ENCODE data around the gene SCGB1C2.
"Not testable (repeated sequence)": the region's sequence is repeated elsewhere in the genome, so short reads cannot be mapped to it uniquely, and the experiment has no call there.

SCGB1C2 gene

GRCh38 chr17:149231-149630, 11.9 kb downstream of the SCGB1C2 start:
- DNase-seq, result no peak

- DNase-seq, result no peak
Measured at GRCh38 chr17:149897-150584, 12.7 kb downstream of the SCGB1C2 start.

GRCh38 chr17:151004-151403, 13.6 kb downstream of the SCGB1C2 start:
- DNase-seq, result no peak

- DNase-seq, result no peak
Measured at GRCh38 chr17:151886-152859, 14.8 kb downstream of the SCGB1C2 start.

GRCh38 chr17:152860-153420, 15.6 kb downstream of the SCGB1C2 start:
- no peak for DNase-seq

- no peak for DNase-seq
Measured at GRCh38 chr17:153851-154250, 16.5 kb downstream of the SCGB1C2 start.

- no peak for DNase-seq
Measured at GRCh38 chr17:155576-155975, 18.2 kb downstream of the SCGB1C2 start.

- DNase-seq, result no peak
Measured at GRCh38 chr17:156094-156621, 18.8 kb downstream of the SCGB1C2 start.

GRCh38 chr17:156946-157345, 19.6 kb downstream of the SCGB1C2 start:
- DNase-seq, result no peak

GRCh38 chr17:157901-158300, 20.5 kb downstream of the SCGB1C2 start:
- DNase-seq, result no peak

- DNase-seq, result no peak
Measured at GRCh38 chr17:158379-158778, 21.0 kb downstream of the SCGB1C2 start.

- DNase-seq, result no peak
Measured at GRCh38 chr17:159609-160008, 22.2 kb downstream of the SCGB1C2 start.

- DNase-seq, result no peak
Measured at GRCh38 chr17:160336-160735, 23.0 kb downstream of the SCGB1C2 start.

- DNase-seq, result no peak
Measured at GRCh38 chr17:161481-161880, 24.1 kb downstream of the SCGB1C2 start.

GRCh38 chr17:162689-163088, 25.3 kb downstream of the SCGB1C2 start:
- no peak for DNase-seq

- DNase-seq, result no peak
Measured at GRCh38 chr17:163514-164098, 26.2 kb downstream of the SCGB1C2 start.

- DNase-seq, result no peak
Measured at GRCh38 chr17:164303-165235, 27.2 kb downstream of the SCGB1C2 start.

GRCh38 chr17:165939-166338, 28.6 kb downstream of the SCGB1C2 start:
- DNase-seq, result no peak

- not testable (repeated sequence) for DNase-seq
Measured at GRCh38 chr17:168614-169013, 31.2 kb downstream of the SCGB1C2 start.

- DNase-seq, result no peak
Measured at GRCh38 chr17:170130-170670, 32.8 kb downstream of the SCGB1C2 start.

- DNase-seq, result no peak
Measured at GRCh38 chr17:171871-172270, 34.5 kb downstream of the SCGB1C2 start.

GRCh38 chr17:172401-172800, 35.0 kb downstream of the SCGB1C2 start:
- no peak for DNase-seq
